HCT116 (cell line): Measurements from ENCODE around the gene PCDHGA7. TPM values are rescaled to one million over a fixed set of nuclear protein-coding genes. Genes with fewer than 3 reads are reported as not detected.

ENCODE experiments used
- ATAC-seq: fragments of 200-7000 bp; cut with Tn5 transposase; 2 replicates; pipeline ENCODE4 v1.9.1; 2020; ENCODE audit warnings: mild to moderate bottlenecking, moderate library complexity
- BruUV-seq: library from RNA; stranded (reverse); fragments of 400-500 nt; replicated peaks from 2 replicates; lab custom pipeline; 2021; lab: Mats Ljungman, UMichigan
- CTCF ChIA-PET: fragments of 300-600 bp; sonication (Branson Sonifier 250); formaldehyde crosslinking; loops from one replicate; lab custom pipeline; 2021; ENCODE audit warnings: antibody characterized with exemption; lab: Charles Lee
- POLR2A ChIA-PET: fragments of 300-600, 350-600 bp; sonication (Branson Sonifier 250); formaldehyde crosslinking; loops from one replicate; lab custom pipeline; 2021; ENCODE audit warnings: antibody characterized with exemption; lab: Charles Lee
- RAD21 ChIA-PET, 2 experiments: fragments of 300-600 bp; sonication (Branson Sonifier 250); formaldehyde crosslinking; loops; one replicate each; lab custom pipeline; 2023; ENCODE audit warnings: low total read pairs in 2 of 2; ENCODE audit not compliant: uncharacterized antibody in 2 of 2, unreplicated experiment in 2 of 2, low non-redundant PET in 1 of 2; lab: Charles Lee
- DNase-seq: peaks from one replicate; pipeline ENCODE4 v3.0.0-alpha.2; 2010; ENCODE audit warnings: low read depth, low spot score
- H2AFZ ChIP-seq: fragments of 200-600 bp; shearing (Covaris generic), sonication (generic); 2 replicates; pipeline ENCODE4 v1.6.1; 2017; ENCODE audit warnings: low read depth, mixed run types, mixed read lengths, antibody characterized with exemption, low read length; ENCODE audit not compliant: poor library complexity, severe bottlenecking
- H3K27ac ChIP-seq: 2 replicates; pipeline ENCODE4 v1.5.1; 2012; ENCODE audit warnings: low read depth, low read length
- H3K27me3 ChIP-seq: fragments of 200-600 bp; sonication (generic); 2 replicates; pipeline ENCODE4 v1.6.1; 2016; ENCODE audit warnings: mixed run types, low read length, mixed read lengths; ENCODE audit not compliant: insufficient read depth
- H3K36me3 ChIP-seq, 2 experiments: fragments of 200-500 bp in 1 of 2; fragments of 200-600 bp in 1 of 2; sonication (Bioruptor generic) in 1 of 2; sonication (generic) in 1 of 2; 2 replicates each; pipeline versions ENCODE4 v1.5.1 to v1.6.1; 2014 to 2016; ENCODE audit warnings: low read length in 2 of 2, inconsistent platforms in 1 of 2, mixed read lengths in 1 of 2, mixed run types in 1 of 2; ENCODE audit not compliant: insufficient read depth in 2 of 2, control insufficient read depth in 1 of 2
- H3K4me1 ChIP-seq, 2 experiments: fragments of 200-600 bp in 1 of 2; sonication (generic) in 1 of 2; 2 replicates each; pipeline versions ENCODE4 v1.5.1 to v1.6.1; 2012 to 2017; ENCODE audit warnings: low read length in 2 of 2, inconsistent platforms in 1 of 2, mild to moderate bottlenecking in 1 of 2, mixed read lengths in 1 of 2, mixed run types in 1 of 2, moderate library complexity in 1 of 2; ENCODE audit not compliant: insufficient read depth in 2 of 2, control insufficient read depth in 1 of 2
- H3K4me2 ChIP-seq: fragments of 200-600 bp; sonication (generic); 2 replicates; pipeline ENCODE4 v1.6.1; 2017; ENCODE audit warnings: mixed run types, low read length, mixed read lengths
- H3K4me3 ChIP-seq, 2 experiments: fragments of 200-600 bp in 1 of 2; sonication (generic) in 1 of 2; replicated peaks in 1 of 2; 2 replicates each; pipeline ENCODE4 v1.5.1; 2011 to 2016; ENCODE audit warnings: low read length in 2 of 2, control low read depth in 1 of 2, low read depth in 1 of 2, mild to moderate bottlenecking in 1 of 2, mixed read lengths in 1 of 2, mixed run types in 1 of 2
- H3K79me2 ChIP-seq: fragments of 200-600 bp; sonication (generic); 2 replicates; pipeline ENCODE4 v1.6.1; 2017; ENCODE audit warnings: mild to moderate bottlenecking, mixed run types, low read length, moderate library complexity, mixed read lengths; ENCODE audit not compliant: insufficient read depth
- H3K9ac ChIP-seq: fragments of 200-600 bp; sonication (generic); 2 replicates; pipeline ENCODE4 v1.6.1; 2016; ENCODE audit warnings: low read length, mixed read lengths
- H3K9me2 ChIP-seq: fragments of 200-600 bp; sonication (generic), shearing (Covaris generic); 2 replicates; pipeline ENCODE4 v1.6.1; 2017; ENCODE audit warnings: mixed run types, mild to moderate bottlenecking, moderate library complexity; ENCODE audit not compliant: insufficient read depth
- H3K9me3 ChIP-seq, 2 experiments: fragments of 200-500 bp in 1 of 2; fragments of 200-600 bp in 1 of 2; sonication (Bioruptor generic) in 1 of 2; sonication (generic) in 1 of 2; 2 replicates each; pipeline ENCODE4 v1.6.1; 2014 to 2017; ENCODE audit warnings: low read length in 2 of 2, mixed read lengths in 2 of 2, inconsistent platforms in 1 of 2, low read depth in 1 of 2, mild to moderate bottlenecking in 1 of 2, mixed run types in 1 of 2, moderate library complexity in 1 of 2; ENCODE audit not compliant: control insufficient read depth in 1 of 2, insufficient read depth in 1 of 2
- H4K20me1 ChIP-seq: fragments of 200-600 bp; sonication (generic), shearing (Covaris generic); 2 replicates; pipeline ENCODE4 v1.6.1; 2017; ENCODE audit warnings: mixed run types, mild to moderate bottlenecking, moderate library complexity; ENCODE audit not compliant: insufficient read depth
- ATF3 ChIP-seq: IDR thresholded peaks from 2 replicates; pipeline ENCODE4 v1.6.1; 2012
- CBX3 ChIP-seq: IDR thresholded peaks from 2 replicates; pipeline ENCODE4 v1.6.1; 2012; ENCODE audit warnings: low read depth
- CEBPB ChIP-seq: IDR thresholded peaks from 2 replicates; pipeline ENCODE4 v1.6.1; 2012; ENCODE audit warnings: low read depth
- CTCF ChIP-seq, 3 experiments: fragments of 200-600 bp in 1 of 3; sonication (generic) in 1 of 3; IDR thresholded peaks in 2 of 3; conservative IDR thresholded peaks in 1 of 3; 2 replicates each; pipeline ENCODE4 v1.5.1; 2012 to 2017; ENCODE audit warnings: low read depth in 2 of 3, low read length in 2 of 3, antibody characterized with exemption in 1 of 3, borderline replicate concordance in 1 of 3, control low read depth in 1 of 3, mild to moderate bottlenecking in 1 of 3, mixed read lengths in 1 of 3, mixed run types in 1 of 3, moderate library complexity in 1 of 3; ENCODE audit not compliant: insufficient read depth in 1 of 3
- ELF1 ChIP-seq: IDR thresholded peaks from 2 replicates; pipeline ENCODE4 v1.6.1; 2012; ENCODE audit warnings: low read depth, borderline replicate concordance
- EZH2 ChIP-seq: fragments of 200-600 bp; sonication (generic); IDR thresholded peaks from 2 replicates; pipeline ENCODE4 v1.6.1; 2017; ENCODE audit warnings: antibody characterized with exemption, mixed run types
- EZH2phosphoT487 ChIP-seq: fragments of 200-600 bp; IDR thresholded peaks from 2 replicates; pipeline ENCODE4 v1.6.1; 2018; ENCODE audit warnings: antibody characterized with exemption, borderline replicate concordance
- FOSL1 ChIP-seq: IDR thresholded peaks from 2 replicates; pipeline ENCODE4 v1.6.1; 2012; ENCODE audit warnings: low read depth
- JUND ChIP-seq: IDR thresholded peaks from 2 replicates; pipeline ENCODE4 v1.6.1; 2012
- MAX ChIP-seq: IDR thresholded peaks from 2 replicates; pipeline ENCODE4 v1.6.1; 2012
- POLR2A ChIP-seq: IDR thresholded peaks from 2 replicates; pipeline ENCODE4 v1.7.0; 2011; ENCODE audit warnings: borderline replicate concordance; ENCODE audit not compliant: insufficient read depth, insufficient read length; ENCODE audit errors: extremely low read depth
- POLR2AphosphoS5 ChIP-seq: IDR thresholded peaks from 2 replicates; pipeline ENCODE4 v1.6.1; 2011; ENCODE audit warnings: mild to moderate bottlenecking, low read depth, low read length, moderate library complexity
- RAD21 ChIP-seq: IDR thresholded peaks from 2 replicates; pipeline ENCODE4 v1.6.1; 2012; ENCODE audit warnings: low read depth, mild to moderate bottlenecking
- REST ChIP-seq: IDR thresholded peaks from 2 replicates; pipeline ENCODE4 v1.6.1; 2012; ENCODE audit warnings: low read depth
- SP1 ChIP-seq: IDR thresholded peaks from 2 replicates; pipeline ENCODE4 v1.6.1; 2012; ENCODE audit warnings: low read depth
- SRF ChIP-seq: IDR thresholded peaks from 2 replicates; pipeline ENCODE4 v1.6.1; 2012; ENCODE audit warnings: low read depth
- ZBTB33 ChIP-seq: IDR thresholded peaks from 2 replicates; pipeline ENCODE4 v1.6.1; 2011; ENCODE audit warnings: mild to moderate bottlenecking, low read length, moderate library complexity; ENCODE audit not compliant: insufficient replicate concordance; ENCODE audit errors: extremely low read depth
- ZFX ChIP-seq: fragments of 450-650 bp; IDR thresholded peaks from 2 replicates; pipeline ENCODE4 v1.6.1; 2017
- intact Hi-C: fragments of 100-400 bp; cut with micrococcal nuclease; formaldehyde crosslinking; loops from 2 replicates; pipeline ENCODE4 v1.10.0; 2022
- total RNA-seq: library from RNA; stranded (reverse); gene quantifications from one replicate; pipeline ENCODE4 v1.2.1, GENCODE V29; 2021; ENCODE audit not compliant: unreplicated experiment

PCDHGA7 gene
- total RNA-seq, 1 experiment from 2014 or later, result not detected

GRCh38 chr5:141384471-141385267 lies 2.1 kb downstream of the PCDHGA7 start:
- Histone ChIP-seq H3K4me1 (no peaks in the 10 kb centered on the region), H4K20me1 (no peaks in the 10 kb centered on the region), H3K4me2 (no peak overlapping the region), H3K36me3 (no peaks in the 10 kb centered on the region), H3K27ac (no peak overlapping the region)
- ATAC-seq, result no peak
- POLR2A ChIA-PET, result no interaction called here
- TF ChIP-seq CTCF (IDR thresholded peaks at IDR 0.05 in 2 of 3, conservative IDR thresholded peaks at IDR 0.05 in 1 of 3; ENCODE audit: borderline replicate concordance in 1 of 3, insufficient read depth in 1 of 3, low read depth in 2 of 3, low read length in 2 of 3) (no peak), ZFX (no peak), MAX (no peak), EZH2 (no peak), ATF3 (no peak), ZBTB33 (no peak), SRF (no peak), ELF1 (no peak), SP1 (no peak), CBX3 (no peak), REST (no peak), JUND (no peak), POLR2AphosphoS5 (no peak), CEBPB (no peak), EZH2phosphoT487 (no peak), FOSL1 (no peak), POLR2A (no peak), RAD21 (no peak)
- TF ChIP-seq, all 23 proteins: peak for 0
- H3K79me2 ChIP-seq, result no peaks in the 10 kb centered on the region
- ChIA-PET RAD21 (no interaction called here), CTCF (no interaction called here)
- no TSS peak for BruUV-seq
- H3K9me2 ChIP-seq, result no peaks in the 10 kb centered on the region
- intact Hi-C loops, result no loop called here
- H3K9ac ChIP-seq, result no peak overlapping the region
- H3K4me3 ChIP-seq, result no peak overlapping the region
- no peak for DNase-seq
- H3K9me3 ChIP-seq, result no peaks in the 10 kb centered on the region; a peak in 2 of 4 replicates
- no peaks in the 10 kb centered on the region for H3K27me3 ChIP-seq
- no peak overlapping the region for H2AFZ ChIP-seq
